GM12892 (cell line): ENCODE data around the gene ASB18.

Experiments
- DNase-seq: peaks from one replicate; pipeline ENCODE4 v3.0.0; 2011; ENCODE audit not compliant: insufficient read length
- FAIRE-seq: peaks from 2 replicates; lab custom pipeline; 2011; peaks lifted over from hg19 to GRCh38; lab: Jason Lieb, UNC
- POLR2A ChIP-seq: IDR thresholded peaks from 2 replicates; pipeline ENCODE4 v1.6.1; 2011; ENCODE audit warnings: low read depth, low read length, control low read depth
- POLR2AphosphoS5 ChIP-seq: IDR thresholded peaks from 2 replicates; pipeline ENCODE4 v1.6.1; 2011; ENCODE audit warnings: low read depth, low read length, control low read depth
- TAF1 ChIP-seq: IDR thresholded peaks from 2 replicates; pipeline ENCODE4 v1.6.1; 2011; ENCODE audit warnings: low read depth, mild to moderate bottlenecking, control low read depth, low read length, borderline replicate concordance

Gene ASB18

DNA sequence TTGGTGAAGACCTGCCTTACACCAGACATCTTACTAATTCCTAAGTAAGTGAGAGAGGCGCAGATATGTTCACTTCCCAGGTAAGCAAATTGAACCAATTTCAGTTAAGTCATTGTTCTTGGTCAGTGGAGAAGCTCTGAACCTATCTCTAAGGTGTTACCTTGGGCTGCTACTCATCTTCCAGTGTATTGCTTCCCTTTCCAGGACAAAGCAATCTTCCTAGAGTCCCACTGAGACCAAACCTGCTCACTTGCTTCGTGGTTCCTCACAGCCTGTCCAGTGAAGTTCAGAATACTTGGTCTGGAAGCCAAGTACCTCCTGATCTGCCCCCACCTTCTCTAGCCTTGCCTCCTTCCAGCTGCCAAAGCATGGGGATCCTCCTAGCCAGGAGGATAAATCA lies 73.5 kb downstream of the ASB18 start:
- FAIRE-seq (no peak), DNase-seq (no peak)
- TF ChIP-seq POLR2A (no peak), TAF1 (no peak), POLR2AphosphoS5 (no peak)

GRCh38 chr2:236184701-236185100 lies 79.5 kb downstream of the ASB18 start:
- TF ChIP-seq TAF1: no peak
- TF ChIP-seq POLR2A: no peak
- TF ChIP-seq POLR2AphosphoS5: no peak
- no peak for DNase-seq
- FAIRE-seq: no peak

GRCh38 chr2:236180831-236181453 lies 83.3 kb downstream of the ASB18 start:
- TF ChIP-seq TAF1: no peak
- no peak for DNase-seq
- no peak for FAIRE-seq

DNA sequence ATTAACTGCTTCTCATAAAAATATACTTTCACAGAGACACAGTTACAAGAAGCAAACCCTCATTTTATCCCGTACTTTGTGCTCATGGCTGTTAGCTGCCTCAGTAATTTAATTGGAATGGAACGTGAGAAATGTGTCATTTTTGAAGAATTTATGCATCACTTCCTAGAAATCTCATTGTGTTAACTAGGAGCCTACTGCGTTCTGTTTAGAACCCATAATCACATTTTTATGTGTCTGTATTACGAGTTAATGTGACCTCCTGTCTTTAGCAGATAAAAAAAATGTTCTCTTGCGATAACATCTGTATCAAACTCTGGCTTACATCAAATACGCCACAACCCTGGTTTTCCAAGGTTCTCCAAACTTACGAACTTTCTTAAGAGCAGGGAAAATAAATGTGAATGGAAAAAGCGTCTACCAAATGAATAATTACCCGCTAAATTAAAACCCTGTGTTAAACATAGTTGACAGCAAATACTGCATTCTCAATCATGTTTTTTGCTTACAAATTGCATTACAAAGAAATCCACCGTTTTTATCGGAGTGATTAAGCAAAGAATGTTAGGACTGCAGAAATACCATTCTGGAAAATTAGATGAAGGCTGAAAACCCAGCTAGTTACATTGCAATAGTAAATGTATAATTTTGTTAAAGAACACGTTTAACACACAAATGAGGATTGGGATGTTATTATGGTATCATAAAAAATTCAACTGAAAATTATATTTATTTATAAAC lies 84.0 kb downstream of the ASB18 start:
- no peak for DNase-seq
- no peak for FAIRE-seq
- TF ChIP-seq POLR2AphosphoS5: no peak
- no peak for TF ChIP-seq TAF1
- TF ChIP-seq POLR2A: no peak

DNA sequence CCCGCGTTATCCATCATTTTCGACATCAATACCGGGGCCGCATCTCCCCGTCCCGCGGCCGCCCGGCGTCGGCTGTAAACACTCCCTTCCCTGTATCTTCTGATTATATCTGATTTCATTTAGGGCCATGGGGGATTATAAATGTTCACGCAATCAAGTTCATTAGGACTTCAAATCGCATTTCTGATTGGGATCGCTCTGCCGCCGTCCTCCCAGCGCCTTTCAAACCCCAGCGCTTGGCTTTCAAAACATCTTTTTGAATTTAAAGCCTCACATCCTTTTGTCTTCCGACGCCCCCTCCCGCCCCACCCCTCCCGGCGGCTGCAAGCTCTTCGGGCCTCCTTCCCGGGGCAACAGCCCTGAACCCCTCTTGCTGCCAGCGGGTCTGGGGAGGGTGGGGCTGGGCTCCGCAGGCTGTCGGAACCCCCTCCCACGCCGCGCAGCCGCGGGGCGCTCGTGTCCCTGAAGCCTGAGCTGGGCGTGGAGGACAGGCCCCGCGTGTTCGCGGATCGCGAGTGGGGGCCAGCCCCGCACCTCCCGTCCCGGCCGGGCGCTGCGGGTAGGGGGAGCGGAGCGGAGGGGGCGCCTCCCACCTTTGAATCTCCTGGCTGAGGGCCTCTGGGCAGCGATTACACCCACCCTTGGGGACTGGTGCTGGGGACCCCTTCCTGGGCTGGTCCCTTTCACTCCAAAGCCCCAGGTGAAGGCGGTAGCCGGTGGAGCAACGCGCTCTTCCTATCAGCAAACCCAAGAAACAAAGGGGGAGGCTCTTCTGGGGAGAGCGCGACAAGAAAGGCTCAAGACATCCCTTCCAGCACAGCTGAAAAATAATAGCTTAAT lies 84.8 kb downstream of the ASB18 start:
- FAIRE-seq (no peak), DNase-seq (no peak)
- TF ChIP-seq POLR2AphosphoS5 (no peak), POLR2A (no peak), TAF1 (no peak)

DNA sequence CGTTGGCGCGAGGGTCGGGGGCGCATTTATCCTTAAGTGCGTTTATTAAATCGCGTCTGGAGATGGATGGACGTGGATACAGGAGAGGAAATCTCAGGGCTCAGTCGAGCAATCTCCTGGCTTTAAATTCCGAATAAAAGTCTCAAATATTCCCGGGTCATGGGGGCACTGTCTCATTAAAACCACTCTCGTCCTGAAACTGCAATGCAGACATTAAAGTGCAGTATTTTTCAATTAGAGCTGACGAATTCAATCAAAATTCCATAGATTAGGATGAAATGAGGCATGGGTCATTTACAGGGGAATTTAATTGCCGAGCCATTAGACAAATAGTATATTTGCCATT lies 85.3 kb downstream of the ASB18 start:
- no peak for FAIRE-seq

DNA sequence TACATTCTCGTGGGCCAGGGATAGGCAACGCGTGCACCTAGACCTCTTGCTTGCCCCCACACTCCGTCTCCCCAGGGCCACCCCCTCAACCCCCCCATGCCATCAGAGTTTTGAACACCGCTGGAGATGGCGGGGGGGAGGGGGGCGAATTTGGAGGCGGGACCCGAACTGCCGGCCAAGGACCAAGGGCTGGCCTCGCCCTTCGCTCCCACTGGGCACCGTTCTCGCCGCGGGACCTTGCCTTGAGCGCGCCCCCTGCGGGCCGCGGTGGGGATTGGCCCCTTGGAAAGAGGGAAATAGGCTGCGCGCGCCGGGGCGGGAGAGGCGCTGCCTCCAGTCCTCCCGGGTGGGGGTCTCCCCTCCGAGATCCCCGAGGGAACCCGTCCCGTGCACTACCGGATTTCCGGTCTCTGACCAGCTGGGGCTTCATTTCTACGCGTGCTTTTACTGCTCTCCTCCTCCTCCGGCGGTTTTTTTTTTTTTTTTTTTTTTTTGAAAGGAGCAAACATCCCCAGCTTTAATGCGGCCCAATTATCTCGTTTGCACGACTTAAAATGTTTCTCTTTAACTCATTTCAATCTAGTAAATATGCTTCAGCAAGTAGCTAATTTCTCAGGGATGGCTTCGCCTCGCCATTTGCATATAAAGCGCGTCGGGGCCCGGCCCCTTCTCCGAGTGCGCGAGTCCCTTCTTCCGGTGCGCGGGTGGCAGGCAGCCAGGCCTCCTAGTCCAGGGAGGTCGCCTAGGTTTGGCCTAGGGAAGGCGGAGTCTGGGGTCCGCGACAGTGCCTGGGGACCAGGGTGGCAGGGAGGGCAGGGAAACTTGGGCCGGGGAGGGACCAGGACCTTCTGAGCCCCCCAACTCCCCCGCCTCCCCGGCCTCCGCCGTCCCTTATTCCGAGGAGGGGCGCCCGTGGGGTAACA lies 86.0 kb downstream of the ASB18 start:
- FAIRE-seq (no peak), DNase-seq (no peak)
- TF ChIP-seq POLR2AphosphoS5 (no peak), POLR2A (no peak), TAF1 (no peak)

More for the DNA sequence above, 85.3 kb downstream of the ASB18 start:
- DNase-seq: no peak
- TF ChIP-seq POLR2A (no peak), TAF1 (no peak), POLR2AphosphoS5 (no peak)

DNA sequence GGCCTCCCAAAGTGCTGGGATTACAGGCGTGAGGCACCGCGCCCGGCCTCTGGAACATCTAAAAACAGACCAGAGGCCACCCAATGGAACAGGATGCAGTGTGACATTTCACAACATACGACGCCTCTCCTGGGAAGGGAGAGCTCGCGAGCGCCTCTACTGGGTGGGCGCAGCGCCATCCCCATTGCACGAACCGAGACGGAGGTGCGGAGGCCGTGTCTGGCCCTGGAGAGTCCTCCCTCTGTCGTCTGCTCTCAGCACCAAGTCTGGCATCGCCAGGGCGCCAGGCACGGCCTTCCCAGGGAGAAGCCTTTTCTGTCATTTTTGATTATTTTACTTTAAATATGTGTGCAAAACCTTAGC lies 86.6 kb downstream of the ASB18 start:
- FAIRE-seq: no peak

DNA sequence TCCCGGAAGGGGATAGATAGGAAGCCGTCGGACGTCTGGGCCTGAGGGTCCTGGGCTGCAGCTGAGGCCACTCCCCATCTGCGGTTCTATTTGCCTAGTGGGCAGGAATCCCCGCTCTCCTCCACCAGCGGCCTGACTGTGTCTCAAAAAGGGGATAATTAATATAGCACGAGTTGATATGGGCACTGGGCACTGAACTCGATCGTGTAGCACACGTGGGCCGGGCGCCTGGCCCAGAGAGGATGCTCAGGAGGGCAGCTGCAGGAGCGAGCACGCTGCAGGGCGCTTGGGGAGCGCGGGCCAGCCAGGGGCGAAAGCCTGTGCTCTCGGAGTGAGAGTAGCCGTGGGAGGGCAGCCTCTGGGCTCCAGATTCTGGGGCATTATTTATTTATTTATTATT lies 87.3 kb downstream of the ASB18 start:
- no peak for DNase-seq
- FAIRE-seq: no peak
- TF ChIP-seq TAF1: no peak
- TF ChIP-seq POLR2A: no peak
- TF ChIP-seq POLR2AphosphoS5: no peak

More for the DNA sequence above, 86.6 kb downstream of the ASB18 start:
- TF ChIP-seq POLR2A (no peak), POLR2AphosphoS5 (no peak), TAF1 (no peak)
- no peak for DNase-seq

- FAIRE-seq: no peak
- DNase-seq: no peak
These were observed 87.8 kb downstream of the ASB18 start for GRCh38 chr2:236176417-236176816.

More at GRCh38 chr2:236176417-236176816, 87.8 kb downstream of the ASB18 start:
- TF ChIP-seq POLR2A (no peak), TAF1 (no peak), POLR2AphosphoS5 (no peak)
